ENCODE data around the gene CD300A.
A peak's percentile ranks its signal among the peaks of the same experiment; 100 is the strongest.
"Not testable (repeated sequence)": the region's sequence is repeated elsewhere in the genome, so short reads cannot be mapped to it uniquely, and the experiment has no call there.

The CD300A gene

DNA sequence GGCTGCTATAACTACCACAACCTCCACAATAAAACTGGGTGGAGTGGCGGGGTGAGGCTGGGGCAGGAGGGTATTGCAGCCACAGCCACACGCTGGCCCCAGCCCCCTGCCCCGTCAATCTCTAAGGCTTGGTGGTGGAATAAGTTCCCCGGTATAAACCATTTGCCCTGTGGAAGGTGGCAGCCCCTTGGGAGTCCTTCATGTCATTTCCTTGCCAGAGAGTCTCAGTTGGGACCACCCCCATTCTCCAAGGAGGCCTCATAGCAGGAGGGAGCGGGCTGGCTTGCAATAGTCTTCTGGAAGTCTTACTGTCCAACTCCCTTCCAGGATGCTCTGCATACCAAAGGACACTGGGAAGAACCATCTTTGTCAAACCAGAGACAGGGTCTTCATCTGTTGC lies 19.4 kb downstream of the CD300A start:
- no peak for DNase-seq

DNA sequence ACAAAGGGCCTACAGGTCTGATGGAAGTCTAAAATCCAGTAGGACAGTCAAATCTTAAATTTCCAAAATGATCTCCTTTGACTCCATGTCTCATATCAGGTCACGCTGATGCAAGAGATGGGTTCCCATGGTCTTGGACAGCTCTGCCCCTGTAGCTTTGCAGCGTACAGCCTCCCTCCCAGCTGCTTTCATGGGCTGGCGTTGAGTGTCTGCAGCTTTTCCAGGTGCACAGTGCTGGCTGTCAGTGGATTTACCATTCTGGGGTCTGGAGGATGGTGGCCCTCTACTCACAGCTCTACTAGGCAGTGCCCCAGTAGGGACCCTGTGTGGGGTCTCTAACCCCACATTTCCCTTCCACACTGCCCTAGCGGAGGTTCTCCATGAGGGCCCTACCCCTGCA lies 21.8 kb downstream of the CD300A start:
- DNase-seq, result not testable (repeated sequence)

DNA sequence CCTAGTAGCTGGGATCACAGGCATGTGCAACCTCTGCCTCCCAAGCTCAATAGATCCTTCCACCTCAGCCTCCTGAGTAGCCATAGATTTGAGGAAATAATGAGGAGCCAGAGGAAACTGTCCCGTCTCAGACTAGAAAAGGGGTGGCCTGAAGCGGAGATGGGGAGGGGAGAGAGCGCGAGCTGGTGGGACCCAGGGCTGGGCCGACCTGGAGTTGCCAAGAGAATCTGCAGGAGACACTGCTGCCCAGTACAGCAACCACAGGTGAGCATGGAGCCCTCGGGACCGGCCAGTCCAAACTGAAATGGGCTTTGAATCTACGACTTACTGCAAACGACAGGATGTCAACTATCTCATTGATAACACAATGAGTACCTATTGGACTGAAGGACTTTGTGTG lies 24.3 kb downstream of the CD300A start:
- no peak for DNase-seq

DNA sequence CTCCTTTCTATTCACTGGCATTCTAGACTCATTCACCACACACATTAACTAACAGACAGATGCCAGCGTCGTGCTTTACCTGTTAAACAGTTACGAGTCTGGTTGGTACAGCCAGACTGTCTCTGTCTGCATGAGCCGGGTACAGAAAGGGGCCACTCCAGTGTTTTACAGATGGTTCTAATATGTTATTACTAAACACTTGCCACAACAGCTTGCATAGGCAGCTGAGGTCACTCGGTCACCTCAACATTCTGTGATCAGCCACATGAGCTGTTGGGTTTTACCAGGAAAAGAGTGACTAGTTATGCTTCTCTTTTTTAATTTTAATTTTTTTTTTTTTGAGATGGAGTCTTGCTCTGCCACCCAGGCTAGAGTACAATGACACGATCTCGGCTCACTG lies 25.2 kb downstream of the CD300A start:
- DNase-seq, result no peak

DNA sequence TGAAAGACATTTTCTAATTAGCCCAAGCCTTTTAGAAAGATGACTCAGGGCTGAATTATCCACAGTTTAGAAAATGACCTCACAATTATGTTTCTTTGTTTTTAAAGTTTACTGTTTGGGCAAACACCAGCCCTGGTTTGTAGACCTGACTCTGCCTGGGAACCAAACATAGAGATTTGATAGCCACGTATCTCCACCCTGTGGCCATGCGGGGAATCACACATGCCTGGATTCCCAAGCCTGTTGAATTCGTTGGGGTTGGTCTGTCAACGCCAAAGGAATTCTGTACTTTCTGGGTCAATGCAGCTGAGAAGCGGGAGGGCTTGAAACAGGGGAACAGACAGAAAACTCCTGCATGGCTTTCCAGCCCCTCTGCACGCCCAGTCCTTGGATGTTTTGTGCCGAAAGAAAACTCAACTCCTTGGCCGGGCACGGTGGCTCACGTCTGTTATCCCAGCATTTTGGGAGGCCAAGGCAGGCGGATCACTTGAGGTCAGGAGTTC lies 26.9 kb downstream of the CD300A start:
- peak; percentile 7 for DNase-seq

DNA sequence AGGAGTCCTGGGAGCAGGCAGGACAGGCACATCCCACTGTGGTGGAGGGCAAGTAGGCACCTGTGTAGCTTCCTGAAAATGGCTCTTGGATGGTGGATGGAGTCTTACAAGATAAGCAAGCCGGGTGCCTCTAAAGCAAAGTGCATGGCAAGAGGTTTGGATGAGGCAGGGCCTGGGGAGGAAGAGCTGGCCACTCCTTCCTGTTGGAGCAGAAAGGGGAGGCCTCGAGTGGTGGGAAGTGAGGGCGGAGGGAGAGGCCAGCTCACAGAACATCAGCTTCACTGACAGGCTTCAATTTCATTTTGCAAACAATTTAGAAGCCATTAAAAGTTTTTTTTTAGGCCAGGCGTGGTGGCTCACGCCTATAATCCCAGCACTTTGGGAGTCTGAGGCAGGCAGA lies 31.0 kb downstream of the CD300A start:
- no peak for DNase-seq

DNA sequence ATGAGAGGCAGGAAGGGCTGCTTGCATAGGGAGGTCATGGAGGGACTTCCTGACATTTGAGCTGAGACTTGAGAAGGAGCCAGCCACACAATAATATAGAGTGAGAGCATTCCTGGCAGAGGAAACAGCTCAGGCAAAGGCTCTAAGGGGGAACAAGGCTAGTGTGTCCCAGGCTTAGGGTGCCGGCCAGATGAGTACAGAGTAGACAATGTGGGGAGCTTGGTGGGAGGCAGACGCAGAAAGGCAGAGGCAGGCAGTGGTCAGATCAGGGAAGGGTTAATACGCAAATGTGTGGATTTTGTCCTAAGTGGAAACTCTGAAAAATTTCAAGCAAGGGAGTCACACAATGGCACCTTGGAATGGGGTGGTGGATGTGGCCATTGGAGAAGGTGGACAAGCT lies 33.6 kb downstream of the CD300A start:
- DNase-seq, result no peak

DNA sequence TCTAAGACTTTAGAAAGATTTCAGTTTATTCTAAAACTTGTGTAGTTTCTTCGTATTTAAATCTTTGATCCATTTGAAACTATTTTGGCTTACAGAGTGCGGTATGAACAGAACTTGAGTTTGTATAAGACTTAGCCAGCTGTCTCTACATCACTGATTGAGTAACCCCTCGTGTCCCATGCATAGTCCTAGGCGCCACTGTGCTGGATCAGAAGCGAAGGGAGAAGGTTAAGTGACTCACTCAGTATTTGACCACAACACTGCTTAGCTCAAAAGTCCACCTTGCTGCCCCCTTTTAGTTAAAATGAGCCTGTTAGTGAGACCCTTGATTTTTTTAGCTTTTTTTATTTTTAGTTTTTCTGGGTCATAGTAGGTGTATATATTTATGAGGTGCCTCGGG lies 36.4 kb downstream of the CD300A start:
- DNase-seq, result no peak

DNA sequence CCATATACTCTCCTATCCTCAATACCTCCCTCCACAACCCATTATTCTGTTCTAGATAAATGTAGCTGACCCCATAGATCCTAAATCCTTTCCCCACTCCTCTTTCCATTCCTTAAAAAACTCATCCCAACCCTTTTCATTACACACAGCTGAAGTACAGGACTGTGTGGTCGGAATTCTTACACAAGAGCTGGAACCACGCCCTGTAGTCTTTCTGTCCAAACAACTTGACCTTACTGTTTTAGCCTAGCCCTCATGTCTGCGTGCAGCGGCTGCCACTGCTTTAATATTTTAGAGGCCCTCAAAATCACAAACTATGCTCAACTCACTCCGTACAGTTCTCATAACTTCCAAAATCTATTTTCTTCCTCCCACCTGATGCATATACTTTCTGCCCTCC lies 37.5 kb downstream of the CD300A start:
- not testable (repeated sequence) for DNase-seq

DNA sequence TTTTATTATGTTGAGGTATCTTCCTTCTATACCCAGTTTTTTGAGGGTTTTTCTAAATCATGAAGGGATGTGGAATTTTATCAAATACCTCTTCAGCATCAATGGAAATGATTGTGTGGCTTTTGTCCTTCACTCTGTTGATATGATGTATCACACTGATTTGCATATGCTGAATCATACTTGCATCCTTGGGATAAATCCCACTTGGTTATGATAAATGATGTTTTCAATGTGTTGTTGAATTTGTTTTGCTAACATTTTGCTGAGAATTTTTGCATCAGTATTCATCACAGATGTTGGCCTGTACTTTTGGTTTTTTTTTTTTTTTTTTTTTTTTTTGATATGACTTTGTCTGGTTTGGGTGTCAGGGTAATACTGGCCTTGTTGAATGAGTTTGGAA lies 41.7 kb downstream of the CD300A start:
- no peak for DNase-seq

DNA sequence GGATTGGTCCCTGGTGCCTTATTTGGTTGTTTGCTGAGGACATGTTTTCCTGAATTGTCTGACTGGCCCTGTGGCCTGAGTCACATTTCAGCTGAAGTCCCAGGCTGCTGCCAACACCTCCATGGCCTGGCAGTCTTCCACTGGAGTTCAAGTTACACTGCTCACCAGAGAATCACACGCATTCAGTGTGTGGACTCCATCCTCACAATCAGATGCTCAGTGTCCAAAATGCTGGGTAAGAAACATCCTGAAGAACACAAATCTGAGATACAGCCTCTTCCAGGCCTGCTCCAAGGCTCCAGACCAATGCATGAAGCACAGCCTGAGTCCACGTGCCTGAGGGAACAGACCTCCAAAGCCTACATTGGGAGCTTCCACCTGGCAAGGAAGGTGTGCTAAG lies 45.6 kb downstream of the CD300A start:
- DNase-seq, result no peak

DNA sequence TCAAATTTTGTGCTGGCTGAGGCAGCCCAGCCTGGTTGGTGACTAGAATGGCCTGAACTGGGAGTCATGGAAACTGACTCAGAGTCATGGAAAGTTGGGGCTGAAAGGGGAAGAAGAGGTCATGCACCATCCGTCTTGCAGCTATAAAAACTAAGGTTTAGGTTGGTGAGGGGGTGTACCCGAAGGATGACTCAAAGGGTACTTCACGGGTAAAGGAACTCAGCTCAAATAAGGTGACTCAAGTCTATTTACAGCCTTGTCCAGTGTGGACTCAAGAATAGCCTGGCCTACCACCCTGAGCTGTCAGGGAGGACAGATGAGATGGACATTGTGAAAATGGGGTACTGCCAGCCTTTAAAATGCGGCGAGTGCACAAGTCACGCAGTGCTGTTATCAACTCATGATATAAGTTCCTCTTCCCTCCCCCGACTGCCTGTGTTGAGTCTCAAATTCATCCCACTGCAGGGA lies 46.2 kb downstream of the CD300A start:
- DNase-seq, result no peak

DNA sequence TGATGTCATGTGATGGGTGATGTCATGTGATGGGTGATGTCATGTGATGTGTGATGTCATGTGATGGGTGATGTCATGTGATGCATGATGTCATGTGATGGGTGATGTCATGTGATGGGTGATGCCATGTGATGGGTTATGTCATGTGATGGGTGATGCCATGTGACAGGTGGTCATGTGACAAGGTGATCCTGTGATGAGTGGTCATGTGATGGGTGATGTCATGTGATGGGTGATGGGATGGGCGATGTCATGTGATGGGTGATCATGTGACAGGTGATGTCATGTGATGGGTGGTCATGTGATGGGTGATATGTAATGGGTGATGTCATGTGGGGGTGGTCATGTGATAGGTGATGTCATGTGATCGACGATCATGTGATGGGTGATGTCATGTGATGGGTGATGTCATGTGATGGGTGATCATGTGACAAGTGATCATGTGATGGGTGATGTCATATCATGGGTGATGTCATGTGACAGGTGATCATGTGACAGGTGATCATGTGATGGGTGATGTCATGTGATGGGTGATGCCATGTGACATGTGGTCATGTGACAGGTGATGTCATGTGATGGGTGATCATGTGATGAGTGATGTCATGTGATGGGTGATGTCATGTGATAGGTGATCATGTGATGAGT lies 47.7 kb downstream of the CD300A start:
- peak; percentile 100 for DNase-seq

DNA sequence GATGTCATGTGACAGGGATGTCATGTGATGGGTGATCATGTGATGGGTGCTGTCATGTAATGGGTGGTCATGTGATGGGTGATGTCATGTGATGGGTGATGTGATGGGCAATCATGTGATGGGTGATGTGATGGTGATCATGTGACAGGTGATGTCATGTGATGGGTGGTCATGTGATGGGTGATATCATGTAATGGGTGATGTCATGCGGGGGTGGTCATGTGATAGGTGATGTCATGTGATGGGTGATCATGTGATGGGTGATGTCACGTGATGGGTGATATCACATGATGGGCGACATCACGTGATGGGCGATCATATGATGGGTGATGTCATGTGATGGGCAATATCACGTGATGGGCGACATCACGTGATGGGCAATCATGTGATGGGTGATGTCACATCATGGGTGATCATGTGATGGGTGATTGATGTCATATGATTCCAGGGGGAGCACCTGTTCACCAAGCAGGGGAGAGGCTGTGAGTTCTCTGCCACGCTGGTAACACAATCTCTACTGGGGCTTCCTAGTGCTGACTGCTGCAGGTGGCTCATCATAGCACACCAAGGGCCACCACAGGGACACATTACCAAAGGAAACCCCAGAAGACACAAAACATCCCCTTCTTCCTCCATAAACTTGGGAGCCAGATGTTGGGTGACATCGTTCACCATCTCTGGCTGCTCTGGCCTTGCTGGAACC lies 48.3 kb downstream of the CD300A start:
- peak; percentile 100 for DNase-seq

DNA sequence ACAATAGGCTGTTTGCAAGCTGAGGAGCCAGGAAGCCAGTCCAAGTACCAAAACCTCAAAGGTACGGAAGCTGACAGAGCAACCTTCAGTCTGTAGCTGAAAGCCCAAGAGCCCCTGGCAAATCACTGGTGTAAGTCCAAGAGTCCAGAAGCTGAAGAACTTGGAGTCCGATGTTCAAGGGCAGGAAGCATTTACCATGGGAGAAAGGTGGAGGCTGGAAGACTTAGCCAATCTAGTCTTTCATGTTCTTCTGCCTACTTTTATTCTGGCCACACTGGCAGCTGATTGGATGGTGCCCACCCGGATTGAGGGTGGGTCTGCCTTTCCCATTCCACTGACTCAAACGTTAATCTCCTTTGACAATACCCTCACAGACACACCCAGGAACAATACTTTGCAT lies 49.5 kb downstream of the CD300A start:
- DNase-seq, result no peak

DNA sequence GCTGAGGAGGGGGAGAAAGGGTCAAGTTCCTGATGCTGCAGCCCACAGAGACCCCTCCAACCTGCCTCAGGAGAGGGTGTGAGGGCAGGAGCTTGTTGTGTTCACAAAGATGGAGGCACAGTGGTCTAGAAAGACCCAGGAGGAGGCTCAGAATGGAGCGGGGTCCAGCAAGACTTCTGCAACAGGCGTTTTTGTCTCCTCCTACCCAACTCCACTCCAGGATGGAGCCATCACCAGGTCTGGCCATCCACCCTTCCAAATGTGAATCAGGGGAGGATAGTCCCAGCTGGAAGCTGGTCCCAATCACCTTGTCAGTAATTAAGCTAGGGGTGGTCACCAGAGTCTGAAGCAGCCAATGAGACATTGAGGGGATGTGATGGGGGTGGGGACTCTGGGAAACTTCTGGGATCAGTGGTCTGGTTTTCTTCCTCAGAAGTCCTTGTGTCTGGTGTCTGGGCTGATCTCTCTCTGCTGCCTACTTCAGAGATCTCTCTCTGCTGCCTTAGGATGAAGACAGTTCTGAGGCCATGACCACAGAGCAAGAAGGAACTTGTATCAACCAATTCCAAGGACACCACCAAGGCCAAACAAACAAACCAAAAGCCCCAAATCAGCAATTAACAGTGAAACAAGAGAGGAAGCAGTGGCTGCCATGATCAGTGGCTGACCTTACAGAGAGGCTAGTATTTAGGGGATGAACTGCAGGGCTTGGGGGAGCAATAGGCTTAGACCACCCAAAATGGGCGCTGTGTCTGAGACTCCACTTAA lies 50.3 kb downstream of the CD300A start:
- DNase-seq, result no peak

DNA sequence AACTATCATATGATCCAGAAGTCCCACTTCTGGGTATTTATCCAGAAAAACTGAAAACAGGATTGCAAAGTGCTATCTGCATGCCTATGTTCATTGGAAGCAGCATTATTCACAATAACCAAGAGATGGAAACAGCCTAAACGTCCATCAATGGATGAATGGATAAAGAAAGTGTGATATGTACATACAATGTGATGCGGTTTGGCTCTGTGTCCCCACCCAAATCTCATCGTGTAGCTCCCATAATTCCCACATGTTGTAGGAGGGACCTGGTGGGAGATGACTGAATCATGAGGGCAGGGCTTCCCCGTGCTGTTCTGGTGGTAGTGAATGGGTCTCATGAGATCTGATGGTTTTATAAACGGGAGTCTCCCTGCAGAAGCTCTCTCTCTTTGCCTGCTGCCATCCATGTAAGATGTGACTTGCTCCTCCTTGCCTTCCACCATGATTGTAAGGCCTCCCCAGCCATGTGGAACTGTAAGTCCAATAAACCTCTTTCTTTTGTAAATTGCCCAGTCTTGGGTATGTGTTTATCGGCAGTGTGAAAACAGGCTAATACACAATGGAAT lies 52.1 kb downstream of the CD300A start:
- DNase-seq, result not testable (repeated sequence)

DNA sequence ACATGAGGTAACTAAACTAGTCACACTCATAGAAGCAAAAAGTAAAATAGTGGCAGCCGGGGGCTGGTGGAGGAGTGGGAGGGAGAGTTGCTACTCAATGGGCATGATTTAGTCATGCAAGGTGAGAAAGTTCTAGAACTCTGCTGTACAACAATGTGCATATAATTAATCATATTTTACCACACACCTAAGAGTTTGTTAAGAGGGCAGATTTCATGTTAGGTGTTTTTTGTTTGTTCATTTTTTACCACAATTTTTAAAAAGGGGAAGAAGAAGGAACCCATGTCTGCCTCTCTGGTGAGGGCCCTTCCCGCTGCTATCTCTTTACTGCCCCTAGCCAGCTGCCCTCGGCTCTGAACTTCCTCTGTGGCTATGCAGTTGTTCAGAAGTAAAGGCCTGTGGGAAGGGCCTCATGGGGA lies 53.6 kb downstream of the CD300A start:
- no peak for DNase-seq

DNA sequence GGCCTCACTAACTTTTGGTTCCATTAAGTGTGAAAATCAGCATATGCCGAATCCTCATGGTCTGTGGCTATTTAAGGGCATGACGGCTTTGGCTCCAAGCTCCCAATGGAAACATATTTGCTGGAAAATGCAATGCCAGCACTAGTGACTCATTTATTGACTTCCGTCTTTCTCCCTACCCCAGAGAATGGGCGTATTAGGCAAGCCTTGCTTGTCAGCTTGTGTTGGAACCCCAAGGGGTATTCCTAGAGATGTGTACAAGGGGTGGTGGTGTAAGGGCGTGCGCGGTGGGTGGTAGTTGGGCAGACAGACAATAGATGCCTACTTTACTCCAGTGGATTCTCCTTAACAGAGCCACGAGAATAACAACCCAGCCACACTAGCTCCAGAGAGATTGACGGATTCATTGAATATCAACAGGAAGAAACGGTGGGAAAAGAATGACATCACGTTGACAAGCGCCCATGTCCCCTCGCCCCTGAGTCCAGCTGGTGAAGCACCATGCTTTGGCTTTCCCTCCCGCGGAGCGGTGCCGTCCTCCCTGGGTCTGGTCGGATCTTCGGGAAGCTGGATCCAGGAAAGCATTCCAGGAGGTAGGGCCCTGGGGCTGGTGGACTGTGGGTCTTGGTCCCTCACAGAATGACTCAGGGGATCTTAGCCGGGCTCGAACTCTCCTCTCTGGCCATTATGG lies 54.5 kb downstream of the CD300A start:
- DNase-seq, result no peak

DNA sequence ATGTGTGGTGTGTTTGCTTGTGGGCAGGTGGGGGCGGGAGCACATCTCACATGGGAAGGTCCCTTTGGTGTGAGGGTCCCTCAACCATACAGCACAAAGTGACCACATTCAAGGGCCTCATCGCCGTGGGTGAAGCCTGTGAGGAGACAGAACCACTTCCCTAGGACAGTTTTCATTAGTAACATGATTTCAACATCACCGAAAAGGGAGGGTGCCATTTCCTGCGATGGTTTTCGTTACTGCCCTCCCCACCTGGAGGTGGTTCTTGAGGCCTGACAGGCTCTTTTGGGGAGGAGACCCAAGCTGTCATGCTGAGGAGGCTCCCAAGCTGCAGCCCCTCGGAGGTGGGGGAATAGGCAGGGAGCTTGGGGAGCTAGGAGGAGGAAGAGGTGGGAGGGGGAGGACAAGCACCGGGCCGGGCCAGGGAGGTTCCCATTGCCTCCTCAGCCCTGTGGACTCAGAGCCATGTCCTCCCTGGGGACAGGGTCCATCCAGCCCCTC lies 55.3 kb downstream of the CD300A start:
- DNase-seq, result no peak

DNA sequence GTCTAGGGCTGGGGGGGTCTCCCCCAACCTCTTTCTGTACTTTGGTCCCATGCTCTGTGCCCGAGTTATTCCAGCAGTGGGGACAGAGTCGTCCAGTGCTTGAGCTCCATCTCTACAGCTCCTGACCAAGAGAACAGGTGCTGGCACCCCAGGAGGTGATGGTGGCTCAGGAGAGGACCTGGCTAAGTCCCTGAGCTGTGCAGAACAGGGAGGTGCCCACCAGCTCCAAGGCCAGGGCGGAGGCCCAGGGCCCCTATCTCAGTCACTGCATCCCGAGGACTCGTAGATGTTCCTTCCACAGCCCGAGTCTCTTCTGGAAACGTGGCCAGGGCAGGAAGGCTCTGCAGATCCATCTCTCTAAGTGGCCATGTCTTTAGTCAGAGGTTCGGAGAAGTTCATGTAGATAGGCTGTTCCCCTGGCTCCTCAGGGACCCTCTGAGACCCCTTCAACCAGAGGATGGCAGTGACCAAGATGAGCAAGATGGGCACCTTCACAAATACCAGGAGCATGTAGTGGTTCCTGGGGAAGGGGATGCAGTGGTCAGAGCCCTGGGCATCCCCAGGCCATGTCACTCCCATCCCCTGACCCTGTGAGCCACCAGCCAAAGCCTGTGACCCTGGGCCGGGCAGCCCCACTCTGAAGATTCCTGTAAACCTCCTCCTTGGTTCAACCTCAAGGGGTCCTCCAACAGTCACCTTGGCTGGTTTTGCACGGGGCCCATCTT lies 56.1 kb downstream of the CD300A start:
- no peak for DNase-seq

DNA sequence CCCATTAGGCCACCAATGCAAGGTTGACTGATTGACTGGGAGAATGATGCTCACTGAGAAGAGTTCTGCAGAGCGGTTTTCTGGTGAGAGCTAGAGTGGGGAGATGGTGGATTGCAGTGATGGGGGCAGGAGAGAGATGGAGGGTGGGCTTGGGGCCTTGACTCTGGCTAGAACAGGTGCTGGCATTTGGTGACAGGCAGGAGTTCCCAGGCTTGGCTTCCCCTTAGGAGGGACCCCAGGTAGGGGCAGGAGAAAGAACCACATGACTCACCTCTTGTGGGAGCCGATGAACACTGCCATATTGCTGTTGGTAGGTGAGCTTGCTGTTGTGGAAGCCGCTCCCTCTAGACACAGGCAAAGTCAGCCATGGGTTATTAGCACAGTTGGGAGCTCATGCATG lies 56.9 kb downstream of the CD300A start:
- no peak for DNase-seq
